IMR-90 (cell line): ENCODE measurements around the gene HAP1. TPM values are rescaled to one million over a fixed set of nuclear protein-coding genes. Genes with fewer than 3 reads are reported as not detected.

ENCODE experiments used
- ATAC-seq: fragments of 200-7000 bp; cut with Tn5 transposase; 2 replicates; pipeline ENCODE4 v1.9.1; 2020; ENCODE audit warnings: low read depth, mild to moderate bottlenecking, moderate library complexity
- BruUV-seq: library from RNA; stranded (reverse); fragments of 400-500 nt; replicated peaks from 2 replicates; lab custom pipeline; 2021; lab: Mats Ljungman, UMichigan
- CTCF ChIA-PET: fragments of 300-600 bp; formaldehyde crosslinking; extraction: SDS; loops from one replicate; lab custom pipeline; 2021; ENCODE audit warnings: antibody characterized with exemption; lab: Yijun Ruan, JAX
- POLR2A ChIA-PET: fragments of 300-600 bp; sonication (Branson Sonifier 250); formaldehyde crosslinking; loops from one replicate; lab custom pipeline; 2022; ENCODE audit warnings: antibody characterized with exemption; ENCODE audit not compliant: unreplicated experiment; lab: Charles Lee
- DNase-seq: peaks from one replicate; pipeline ENCODE4 v3.0.0; 2013
- H2AFZ ChIP-seq: replicated peaks from 2 replicates; pipeline ENCODE3; 2013; ENCODE audit warnings: low read length, mild to moderate bottlenecking; ENCODE audit not compliant: poor library complexity
- H2AK5ac ChIP-seq: 2 replicates; pipeline ENCODE4 v1.6.1; 2013; ENCODE audit warnings: low read depth, low read length, inconsistent platforms
- H2AK9ac ChIP-seq: replicated peaks from 2 replicates; pipeline ENCODE3; 2013; ENCODE audit warnings: mild to moderate bottlenecking, low read depth, low read length, moderate library complexity; ENCODE audit not compliant: poor library complexity
- H2BK120ac ChIP-seq: 2 replicates; pipeline ENCODE4 v1.6.1; 2013; ENCODE audit warnings: low read depth, low read length, inconsistent platforms
- H2BK15ac ChIP-seq: 3 replicates; pipeline ENCODE4 v1.6.1; 2013; ENCODE audit warnings: low read depth, low read length, inconsistent platforms
- H2BK20ac ChIP-seq: 2 replicates; pipeline ENCODE4 v1.6.1; 2013; ENCODE audit warnings: low read depth, mild to moderate bottlenecking, inconsistent platforms, low read length, moderate library complexity
- H2BK5ac ChIP-seq: 2 replicates; pipeline ENCODE4 v1.6.1; 2013; ENCODE audit warnings: mild to moderate bottlenecking, low read depth, low read length, inconsistent platforms; ENCODE audit not compliant: poor library complexity, severe bottlenecking
- H3K14ac ChIP-seq: replicated peaks from 2 replicates; pipeline ENCODE4 v1.6.1; 2013; ENCODE audit warnings: low read depth, low read length, inconsistent platforms
- H3K18ac ChIP-seq: 2 replicates; pipeline ENCODE4 v1.6.1; 2013; ENCODE audit warnings: low read depth, low read length, control low read depth
- H3K23ac ChIP-seq: 2 replicates; pipeline ENCODE4 v1.6.1; 2013; ENCODE audit warnings: low read depth, low read length, inconsistent platforms
- H3K27ac ChIP-seq: 2 replicates; pipeline ENCODE4 v1.5.1; 2013; ENCODE audit warnings: mild to moderate bottlenecking, control low read depth, low read length; ENCODE audit not compliant: insufficient read depth
- H3K27me3 ChIP-seq: 2 replicates; pipeline ENCODE4 v1.6.1; 2013; ENCODE audit warnings: low read length; ENCODE audit not compliant: control insufficient read depth, insufficient read depth
- H3K36me3 ChIP-seq: 2 replicates; pipeline ENCODE4 v1.6.1; 2013; ENCODE audit warnings: low read length, mixed read lengths; ENCODE audit not compliant: control insufficient read depth, insufficient read depth
- H3K4ac ChIP-seq: 2 replicates; pipeline ENCODE4 v1.6.1; 2013; ENCODE audit warnings: low read depth, low read length, inconsistent platforms
- H3K4me1 ChIP-seq: 2 replicates; pipeline ENCODE4 v1.6.1; 2013; ENCODE audit warnings: low read length, mixed read lengths; ENCODE audit not compliant: control insufficient read depth, insufficient read depth
- H3K4me2 ChIP-seq: 2 replicates; pipeline ENCODE4 v1.6.1; 2013; ENCODE audit warnings: low read depth, mild to moderate bottlenecking, control low read depth, low read length, moderate library complexity
- H3K4me3 ChIP-seq: 2 replicates; pipeline ENCODE4 v1.5.1; 2013; ENCODE audit warnings: low read depth, mild to moderate bottlenecking, control low read depth, low read length, moderate library complexity; ENCODE audit not compliant: insufficient read depth
- H3K56ac ChIP-seq: 2 replicates; pipeline ENCODE4 v1.6.1; 2013; ENCODE audit warnings: low read length, inconsistent platforms; ENCODE audit not compliant: insufficient read depth; ENCODE audit errors: extremely low read depth
- H3K79me1 ChIP-seq, 2 experiments: 2 replicates each; pipeline ENCODE4 v1.6.1; 2013; ENCODE audit warnings: low read length in 2 of 2, inconsistent platforms in 1 of 2, low read depth in 1 of 2
- H3K9ac ChIP-seq: 2 replicates; pipeline ENCODE4 v1.6.1; 2013; ENCODE audit warnings: low read depth, low read length, control low read depth
- H3K9me1 ChIP-seq: 2 replicates; pipeline ENCODE4 v1.6.1; 2013; ENCODE audit warnings: low read length, inconsistent platforms; ENCODE audit not compliant: insufficient read depth
- H3K9me3 ChIP-seq: 2 replicates; pipeline ENCODE4 v1.6.1; 2013; ENCODE audit warnings: low read length; ENCODE audit not compliant: control insufficient read depth, insufficient read depth
- H4K20me1 ChIP-seq: 2 replicates; pipeline ENCODE4 v1.6.1; 2013; ENCODE audit warnings: low read length, inconsistent platforms; ENCODE audit not compliant: insufficient read depth
- H4K5ac ChIP-seq: 2 replicates; pipeline ENCODE4 v1.6.1; 2013; ENCODE audit warnings: mild to moderate bottlenecking, low read depth, low read length, control low read depth
- H4K8ac ChIP-seq, 2 experiments: 2 replicates each; pipeline ENCODE4 v1.6.1; 2013; ENCODE audit warnings: low read depth in 2 of 2, low read length in 2 of 2, control low read depth in 1 of 2, inconsistent platforms in 1 of 2
- H4K91ac ChIP-seq: 2 replicates; pipeline ENCODE4 v1.6.1; 2013; ENCODE audit warnings: low read depth, low read length, inconsistent platforms; ENCODE audit not compliant: insufficient read depth
- CHD1 ChIP-seq: IDR thresholded peaks from 2 replicates; pipeline ENCODE4 v1.6.1; 2012; ENCODE audit warnings: low read depth, low read length, improper control_type of control experiment
- ELK1 ChIP-seq: fragments of 150-350 bp; IDR thresholded peaks from 2 replicates; pipeline ENCODE4 v1.6.1; 2016; ENCODE audit warnings: low read depth, mild to moderate bottlenecking, low read length, moderate library complexity, borderline replicate concordance
- FOS ChIP-seq: fragments of 150-350 bp; IDR thresholded peaks from 2 replicates; pipeline ENCODE4 v1.6.1; 2016; ENCODE audit warnings: low read depth, low read length
- MAFK ChIP-seq: IDR thresholded peaks from 2 replicates; pipeline ENCODE4 v1.6.1; 2012; ENCODE audit warnings: low read depth, low read length, improper control_type of control experiment
- POLR2A ChIP-seq: IDR thresholded peaks from 2 replicates; pipeline ENCODE4 v1.6.1; 2012; ENCODE audit warnings: mild to moderate bottlenecking, low read depth, low read length
- RFX5 ChIP-seq: IDR thresholded peaks from 2 replicates; pipeline ENCODE4 v1.8.0; 2012; ENCODE audit warnings: low read depth, mild to moderate bottlenecking, low read length, moderate library complexity
- SMC3 ChIP-seq: fragments of 150-350 bp; IDR thresholded peaks from 2 replicates; pipeline ENCODE4 v1.6.1; 2016; ENCODE audit warnings: low read depth, mild to moderate bottlenecking, antibody characterized with exemption, low read length, moderate library complexity
- WGBS, 2 experiments: methylation state at CpG; one replicate each; pipeline versions ENCODE4 v1.1.5 to v1.1.7; 2013; ENCODE audit warnings: missing lambda C conversion rate in 2 of 2; ENCODE audit not compliant: insufficient read length in 1 of 2; ENCODE audit errors: extremely low coverage in 2 of 2; 5-methylcytosine and 5-hydroxymethylcytosine counted together
- dilution Hi-C: fragments of 300-500 bp; cut with HindIII; formaldehyde crosslinking; loops from one replicate; pipeline ENCODE4 v1.14.3; 2018; ENCODE audit warnings: low sequenced_read_pairs; ENCODE audit not compliant: unreplicated experiment
- in situ Hi-C: fragments of 300-500 bp; cut with MboI; formaldehyde crosslinking; loops from 3 replicates; pipeline ENCODE4 v1.14.3; 2019; ENCODE audit warnings: low sequenced_read_pairs, inconsistent platforms, mixed read lengths
- intact Hi-C: fragments of 100-400 bp; cut with micrococcal nuclease; formaldehyde crosslinking; loops from 2 replicates; pipeline ENCODE4 v1.10.0; 2022
- polyA plus RNA-seq, 3 experiments: library from polyadenylated mRNA; depleted of rRNA; stranded (reverse); fragments of >200 nt; gene quantifications; 2 replicates each; pipeline ENCODE4 v1.2.3, GENCODE V29; 2012; ENCODE audit warnings: low replicate concordance in 1 of 3
- total RNA-seq: library from RNA; depleted of rRNA; stranded (reverse); fragments of >200 nt; gene quantifications from 2 replicates; pipeline ENCODE4 v1.2.3, GENCODE V29; 2012

HAP1 gene
- total and polyA plus RNA-seq, 2 of the 4 experiments (the other 2 are of a cell fraction): under 0.01 to 0.09 TPM

GRCh38 chr17:41692722-41693521 is 41.5 kb downstream of the HAP1 start:
- H3K9me3 ChIP-seq: no peaks in the 10 kb centered on the region
- no peak overlapping the region for H3K56ac ChIP-seq
- H2AK5ac ChIP-seq: no peak overlapping the region
- no TSS peak for BruUV-seq
- no peaks in the 10 kb centered on the region for H3K27me3 ChIP-seq
- intact Hi-C loops: no loop called here
- CTCF ChIA-PET: interaction anchor here (0.6 kb wide), 1 partner anchor 13 kb away, joined by 5 read pairs; no protein-coding TSS in a partner anchor
- no peak overlapping the region for H2AFZ ChIP-seq
- H3K14ac ChIP-seq: no peak overlapping the region
- no peak overlapping the region for H2AK9ac ChIP-seq
- H2BK120ac ChIP-seq: no peak overlapping the region
- H3K27ac ChIP-seq: no peak overlapping the region
- peaks cover 7% of the 10 kb centered on the region for H3K4me1 ChIP-seq
- no peak overlapping the region for H3K23ac ChIP-seq
- peak overlapping the region in 1 of 2 experiments; percentile 58; a peak in 1 of 4 replicates for H4K8ac ChIP-seq
- peaks cover 74% of the 10 kb centered on the region for H4K20me1 ChIP-seq
- TF ChIP-seq SMC3 (no peak), ELK1 (no peak), POLR2A (peak; percentile 68), RFX5 (no peak), CHD1 (no peak), FOS (no peak), MAFK (no peak)
- in situ Hi-C loops: no loop called here
- DNase-seq (peak; percentile 33), ATAC-seq (no peak)
- no peak overlapping the region for H3K18ac ChIP-seq
- H3K79me1 ChIP-seq: peaks cover 19 to 49% of the 10 kb centered on the region in 2 experiments
- peaks cover 46% of the 10 kb centered on the region for H3K36me3 ChIP-seq
- H3K4ac ChIP-seq: no peak overlapping the region
- H3K9me1 ChIP-seq: peaks cover 23% of the 10 kb centered on the region
- WGBS, 2 experiments: 93% methylated on average over 3 of the region's 11 CpGs; no CpG with 5 or more reads in 1 of the 2 experiments
- no peak overlapping the region; the same call in 1 of the 2 replicates for H4K5ac ChIP-seq
- no peak overlapping the region for H2BK5ac ChIP-seq
- no peak overlapping the region for H3K4me3 ChIP-seq
- H4K91ac ChIP-seq: no peak overlapping the region
- H3K4me2 ChIP-seq: no peak overlapping the region
- POLR2A ChIA-PET: interaction anchor here (0.6 to 0.7 kb wide), 3 partner anchors 8 to 141 kb away, joined by 3 to 5 read pairs (median 4); no protein-coding TSS in a partner anchor
- dilution Hi-C loops: no loop called here
- no peak overlapping the region for H3K9ac ChIP-seq
- H2BK20ac ChIP-seq: no peak overlapping the region
- H2BK15ac ChIP-seq: no peak overlapping the region
